Hypothalamus (tissue), 51 donors: Measurements from ENCODE around the gene MOBP.

Experiments
- DNase-seq, 51 donors: peaks; one replicate each; lab custom pipeline; 2025; lab: John Stamatoyannopoulos, UW

Gene MOBP

GRCh38 chr3:39531665-39532064, 64.2 kb downstream of the MOBP start:
- DNase-seq: no peak

DNA sequence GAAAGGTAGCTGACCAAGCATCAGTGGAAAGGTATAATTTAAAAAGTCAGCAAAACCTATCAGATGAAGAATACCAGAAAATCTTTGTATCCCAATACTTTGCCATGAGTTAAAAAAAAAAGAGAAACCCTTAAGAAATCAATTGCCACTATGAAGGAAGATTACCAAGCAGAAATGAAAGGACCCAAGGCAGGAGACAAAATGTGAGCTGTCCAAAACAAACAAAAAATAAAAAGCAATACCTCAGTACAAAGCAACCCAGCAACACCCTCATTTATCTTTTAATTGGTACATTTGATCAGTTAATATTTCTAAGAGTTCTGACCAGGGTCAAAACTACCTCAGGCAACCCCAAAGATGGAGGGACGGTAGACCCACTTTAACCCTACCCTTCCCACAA, 65.3 kb downstream of the MOBP start:
- no peak for DNase-seq

DNA sequence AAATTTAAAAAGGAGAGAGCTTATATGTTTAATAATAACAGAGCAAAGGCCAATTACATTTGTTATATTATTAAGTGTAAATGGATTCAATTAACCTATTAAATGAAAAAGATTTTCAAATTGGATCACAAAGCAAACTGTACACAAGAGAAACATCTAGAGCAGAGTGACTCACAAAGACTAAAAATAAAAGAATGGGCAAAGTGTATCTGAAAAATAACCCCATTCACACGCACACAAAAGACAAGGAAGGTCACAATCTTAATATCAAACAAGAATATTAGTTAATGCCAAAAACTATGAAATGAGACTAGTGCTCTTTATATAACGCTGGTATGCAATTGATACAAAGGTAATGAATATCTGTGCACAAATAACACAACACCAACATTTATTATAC, 65.7 kb downstream of the MOBP start:
- no peak for DNase-seq

GRCh38 chr3:39540162-39540921, 72.9 kb downstream of the MOBP start:
- DNase-seq: no peak

- DNase-seq: no peak
Measured at GRCh38 chr3:39541442-39541841, 74.0 kb downstream of the MOBP start.

- peak in 1 of 51 donors; percentile 41 for DNase-seq
Measured at GRCh38 chr3:39541917-39542329, 74.4 kb downstream of the MOBP start.

DNA sequence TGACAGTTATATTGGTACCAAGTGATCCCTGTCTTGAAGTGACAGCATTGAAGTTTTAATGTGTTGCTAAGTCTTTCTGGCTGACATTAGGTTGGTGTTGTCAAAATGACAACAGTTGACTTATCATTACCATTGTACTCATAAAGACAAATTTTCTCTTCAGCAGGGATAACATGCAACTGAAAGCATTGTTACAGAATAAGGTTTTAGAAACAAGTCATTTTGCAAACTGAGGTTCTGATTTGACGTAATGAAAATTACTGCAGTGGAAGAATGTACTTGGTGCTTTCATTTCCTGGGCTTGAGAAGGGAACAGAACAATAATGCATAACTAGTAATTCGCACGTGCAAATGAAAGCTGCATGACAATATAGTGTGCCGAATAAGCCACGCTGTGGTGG, 75.1 kb downstream of the MOBP start:
- no peak for DNase-seq

GRCh38 chr3:39548282-39548681, 80.8 kb downstream of the MOBP start:
- DNase-seq: no peak

DNA sequence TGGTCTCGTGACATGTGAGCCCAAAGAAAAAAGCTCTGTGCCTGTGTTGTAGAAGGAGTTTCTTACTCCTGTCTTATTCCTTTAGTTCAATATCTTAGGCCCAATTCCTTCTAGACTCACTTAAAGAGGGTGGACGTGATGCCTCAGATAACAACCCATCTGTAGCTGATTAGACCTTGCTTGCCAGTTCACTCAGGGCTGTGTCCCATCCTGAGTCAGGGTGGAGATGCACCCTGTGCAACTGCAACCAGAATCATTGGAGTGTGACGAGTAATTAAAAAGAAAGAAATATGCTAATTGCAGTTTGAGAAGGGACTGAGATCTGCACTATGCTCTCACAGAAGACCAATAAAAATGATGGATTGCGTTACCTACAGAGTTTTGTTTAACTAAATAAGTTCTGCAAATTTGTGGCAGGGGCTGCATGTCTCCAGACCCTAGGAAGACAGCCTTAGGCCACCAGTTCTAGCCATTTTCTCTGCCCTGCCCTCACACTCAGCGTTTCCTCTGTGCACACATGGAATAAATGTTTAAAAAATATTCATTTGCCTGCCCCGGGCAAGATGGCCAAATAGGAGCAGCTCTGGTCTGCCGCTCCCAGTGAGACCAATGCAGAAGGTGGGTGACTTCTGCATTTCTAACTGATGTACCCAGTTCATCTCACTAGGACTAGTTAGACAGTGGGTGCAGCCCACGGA, 83.0 kb downstream of the MOBP start:
- no peak for DNase-seq
